ENCODE measurements around the gene MGA. TPM values are rescaled to one million over a fixed set of nuclear protein-coding genes. Genes with fewer than 3 reads are reported as not detected.

Gene MGA
- total RNA-seq (2022; extraction: Qiagen RNA extraction), result 6.2 to 10.5 TPM (median 8.4 TPM) in 5 replicates

GRCh38 chr15:41660235-41661077 lies at the start of gene MGA:
Gene MGA (plus strand): TSS chr15:41660405.

GRCh38 chr15:41774062-41774881 lies 114.1 kb downstream of the MGA start, which contains the start of gene MAPKBP1:
Gene MAPKBP1 (plus strand): TSS chr15:41774484. CDS start chr15:41775276, 792 bp downstream.

Other genes with a start within 250 kb of the MGA start
- 19.0 to 22.5 TPM (median 22.1 TPM) in 5 replicates for gene RTF1, start 243.3 kb upstream of the MGA start, total RNA-seq (2022; extraction: Qiagen RNA extraction)
- gene ITPKA, start 166.5 kb upstream of the MGA start, total RNA-seq (2022; extraction: Qiagen RNA extraction), result 9.7 to 16.4 TPM (median 13.2 TPM) in 5 replicates
- gene LTK, start 146.6 kb upstream of the MGA start, total RNA-seq (2022; extraction: Qiagen RNA extraction), result 0.05 to 0.12 TPM (median 0.06 TPM) in 4 of 5 replicates, not detected in the other
- gene RPAP1, start 116.1 kb upstream of the MGA start, total RNA-seq (2022; extraction: Qiagen RNA extraction), result 9.0 to 14.2 TPM (median 13.8 TPM) in 5 replicates
- 16.9 to 20.8 TPM (median 20.5 TPM) in 5 replicates for gene TYRO3, start 101.2 kb upstream of the MGA start, total RNA-seq (2022; extraction: Qiagen RNA extraction)
- 2.3 to 5.1 TPM (median 3.8 TPM) in 5 replicates for gene MAPKBP1, start 114.1 kb downstream of the MGA start, total RNA-seq (2022; extraction: Qiagen RNA extraction)
- gene JMJD7, start 167.7 kb downstream of the MGA start, total RNA-seq (2022; extraction: Qiagen RNA extraction), result 2.8 to 3.3 TPM (median 3.1 TPM) in 5 replicates
- gene PLA2G4B, start 178.4 kb downstream of the MGA start, total RNA-seq (2022; extraction: Qiagen RNA extraction), result 0.87 to 2.1 TPM (median 1.7 TPM) in 5 replicates
- gene SPTBN5, start 233.6 kb downstream of the MGA start, total RNA-seq (2022; extraction: Qiagen RNA extraction), result 0.07 to 0.25 TPM (median 0.16 TPM) in 5 replicates